Sigmoid colon (tissue), 4 donors: ENCODE measurements around the gene NT5M.

Source experiments
- POLR2A ChIP-seq, 2 donors: fragments of 450-650 bp; IDR thresholded peaks; one replicate each; pipeline ENCODE4 v1.6.1; 2016; ENCODE audit warnings: antibody characterized with exemption in 2 of 2, mild to moderate bottlenecking in 2 of 2, moderate library complexity in 2 of 2
- POLR2AphosphoS5 ChIP-seq, 4 donors: sonication (generic); formaldehyde crosslinking; IDR thresholded peaks; one replicate each; pipeline ENCODE4 v1.6.1; 2017; ENCODE audit warnings: antibody characterized with exemption in 4 of 4
- TF ChIP-seq, protein P1 (sequence below), 4 experiments: fragments of 450-650 bp in 3 of 4; fragments of 200-600 bp in 1 of 4; IDR thresholded peaks; one replicate each; pipeline ENCODE4 v1.5.1; 2016 to 2019; ENCODE audit warnings: antibody characterized with exemption in 4 of 4, mild to moderate bottlenecking in 3 of 4, moderate library complexity in 2 of 4

DNA sequence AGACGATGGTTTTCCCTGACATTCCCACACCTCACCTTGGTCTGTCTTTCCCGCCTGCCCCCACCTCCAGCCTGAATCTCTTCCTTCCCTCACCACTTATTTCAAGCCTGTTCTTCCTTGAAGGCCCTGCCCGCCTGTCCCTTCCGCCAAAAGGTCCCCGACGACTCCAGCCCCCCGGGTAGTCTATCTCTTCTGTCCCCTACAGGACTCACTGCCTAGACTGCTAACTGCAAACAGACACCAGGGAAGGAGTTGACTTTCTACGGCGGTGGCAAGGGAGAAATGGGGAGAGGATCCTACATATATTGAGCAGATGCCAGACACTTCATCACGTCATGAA is 53.7 kb downstream of the NT5M start:
- TF ChIP-seq, protein P1, sequence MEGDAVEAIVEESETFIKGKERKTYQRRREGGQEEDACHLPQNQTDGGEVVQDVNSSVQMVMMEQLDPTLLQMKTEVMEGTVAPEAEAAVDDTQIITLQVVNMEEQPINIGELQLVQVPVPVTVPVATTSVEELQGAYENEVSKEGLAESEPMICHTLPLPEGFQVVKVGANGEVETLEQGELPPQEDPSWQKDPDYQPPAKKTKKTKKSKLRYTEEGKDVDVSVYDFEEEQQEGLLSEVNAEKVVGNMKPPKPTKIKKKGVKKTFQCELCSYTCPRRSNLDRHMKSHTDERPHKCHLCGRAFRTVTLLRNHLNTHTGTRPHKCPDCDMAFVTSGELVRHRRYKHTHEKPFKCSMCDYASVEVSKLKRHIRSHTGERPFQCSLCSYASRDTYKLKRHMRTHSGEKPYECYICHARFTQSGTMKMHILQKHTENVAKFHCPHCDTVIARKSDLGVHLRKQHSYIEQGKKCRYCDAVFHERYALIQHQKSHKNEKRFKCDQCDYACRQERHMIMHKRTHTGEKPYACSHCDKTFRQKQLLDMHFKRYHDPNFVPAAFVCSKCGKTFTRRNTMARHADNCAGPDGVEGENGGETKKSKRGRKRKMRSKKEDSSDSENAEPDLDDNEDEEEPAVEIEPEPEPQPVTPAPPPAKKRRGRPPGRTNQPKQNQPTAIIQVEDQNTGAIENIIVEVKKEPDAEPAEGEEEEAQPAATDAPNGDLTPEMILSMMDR (IDR thresholded peaks at IDR 0.05): no peak
- no peak for TF ChIP-seq POLR2A (IDR thresholded peaks at IDR 0.05)
- no peak for TF ChIP-seq POLR2AphosphoS5 (IDR thresholded peaks at IDR 0.05)
